ENCODE data around the gene SLC8A1. TPM values are rescaled to one million over a fixed set of nuclear protein-coding genes. Genes with fewer than 3 reads are reported as not detected.

Gene SLC8A1
- total and polyA plus RNA-seq, 3 donors from 2014 or later: 1.4 to 3.6 (median 3.2) TPM

- Histone ChIP-seq H3K4me3 (no peak overlapping the region), H3K27ac (no peak overlapping the region), H3K9me3 (no peaks in the 10 kb centered on the region), H3K27me3 (no peaks in the 10 kb centered on the region), H3K4me1 (no peaks in the 10 kb centered on the region), H3K36me3 (ENCODE audit: low read depth, missing control alignments) (no peaks in the 10 kb centered on the region)
- WGBS, 2 donors: 56 to 69% methylated on average over 4 of the region's 4 CpGs
- intact Hi-C loops (cut with DNase I; ENCODE audit: low total_unique reads): no loop called here
- DNase-seq: peak; percentile 31
- TF ChIP-seq, protein P1, sequence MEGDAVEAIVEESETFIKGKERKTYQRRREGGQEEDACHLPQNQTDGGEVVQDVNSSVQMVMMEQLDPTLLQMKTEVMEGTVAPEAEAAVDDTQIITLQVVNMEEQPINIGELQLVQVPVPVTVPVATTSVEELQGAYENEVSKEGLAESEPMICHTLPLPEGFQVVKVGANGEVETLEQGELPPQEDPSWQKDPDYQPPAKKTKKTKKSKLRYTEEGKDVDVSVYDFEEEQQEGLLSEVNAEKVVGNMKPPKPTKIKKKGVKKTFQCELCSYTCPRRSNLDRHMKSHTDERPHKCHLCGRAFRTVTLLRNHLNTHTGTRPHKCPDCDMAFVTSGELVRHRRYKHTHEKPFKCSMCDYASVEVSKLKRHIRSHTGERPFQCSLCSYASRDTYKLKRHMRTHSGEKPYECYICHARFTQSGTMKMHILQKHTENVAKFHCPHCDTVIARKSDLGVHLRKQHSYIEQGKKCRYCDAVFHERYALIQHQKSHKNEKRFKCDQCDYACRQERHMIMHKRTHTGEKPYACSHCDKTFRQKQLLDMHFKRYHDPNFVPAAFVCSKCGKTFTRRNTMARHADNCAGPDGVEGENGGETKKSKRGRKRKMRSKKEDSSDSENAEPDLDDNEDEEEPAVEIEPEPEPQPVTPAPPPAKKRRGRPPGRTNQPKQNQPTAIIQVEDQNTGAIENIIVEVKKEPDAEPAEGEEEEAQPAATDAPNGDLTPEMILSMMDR (IDR thresholded peaks at IDR 0.05): no peak
- no peak for TF ChIP-seq POLR2A (IDR thresholded peaks at IDR 0.05)
Measured at GRCh38 chr2:40165509-40165844, 286.4 kb downstream of the SLC8A1 start.

DNA sequence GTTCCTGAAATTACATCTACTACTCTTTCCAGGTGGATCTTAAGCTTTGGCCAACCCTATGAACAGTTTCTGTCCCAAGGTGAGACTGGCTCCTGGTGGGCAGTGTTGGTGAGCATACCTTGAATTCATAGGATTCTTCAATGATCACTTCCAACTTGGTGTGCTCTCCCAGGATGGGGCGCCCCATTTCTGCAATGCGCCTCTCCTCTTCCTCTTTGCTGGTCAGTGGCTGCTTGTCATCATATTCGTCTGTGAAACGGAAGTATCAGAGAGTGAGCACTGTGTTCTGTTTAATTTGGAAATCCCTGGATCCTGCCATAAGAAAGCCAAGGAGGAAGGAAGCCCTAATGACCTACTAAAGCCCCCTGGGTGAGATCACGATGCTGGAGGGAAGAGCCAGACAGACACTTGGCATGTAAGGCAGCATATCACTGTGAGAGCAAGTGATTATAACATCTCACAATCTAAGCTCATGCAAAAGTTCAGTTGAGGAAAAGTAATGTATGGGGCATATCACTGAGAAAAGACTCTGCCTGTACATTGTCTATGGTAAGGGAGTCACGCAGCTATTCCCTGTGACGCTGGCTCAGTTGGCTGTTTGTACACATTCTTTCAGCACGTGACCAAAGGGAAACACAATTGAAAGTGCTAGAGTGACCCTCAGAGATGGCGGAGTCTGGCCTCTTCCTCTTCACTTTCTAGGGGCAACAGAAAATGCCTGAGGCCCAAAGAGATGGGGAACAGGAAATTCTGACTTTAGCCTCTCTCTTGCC is 287.0 kb downstream of the SLC8A1 start:
- H3K9me3 ChIP-seq: no peaks in the 10 kb centered on the region
- intact Hi-C loops (cut with DNase I; ENCODE audit: low total_unique reads): no loop called here
- TF ChIP-seq, protein P1 (IDR thresholded peaks at IDR 0.05): no peak
- TF ChIP-seq POLR2A (IDR thresholded peaks at IDR 0.05): no peak
- H3K4me1 ChIP-seq: no peaks in the 10 kb centered on the region
- no peak overlapping the region for H3K4me3 ChIP-seq
- no peaks in the 10 kb centered on the region for H3K27me3 ChIP-seq
- peak; percentile 47 for DNase-seq
- H3K36me3 ChIP-seq (ENCODE audit: low read depth, missing control alignments): no peaks in the 10 kb centered on the region
- 72 to 74% methylated on average over 9 of the region's 9 CpGs for WGBS, 2 donors
- H3K27ac ChIP-seq: no peak overlapping the region

- TF ChIP-seq, protein P1 (IDR thresholded peaks at IDR 0.05): no peak
- TF ChIP-seq POLR2A (IDR thresholded peaks at IDR 0.05): no peak
- no peaks in the 10 kb centered on the region for H3K27me3 ChIP-seq
- H3K9me3 ChIP-seq: no peaks in the 10 kb centered on the region
- 83% methylated on average over 1 of the region's 1 CpG for WGBS, 2 donors
- no peaks in the 10 kb centered on the region for H3K36me3 ChIP-seq (ENCODE audit: low read depth, missing control alignments)
- no peak overlapping the region for H3K27ac ChIP-seq
- no peak for DNase-seq
- H3K4me1 ChIP-seq: no peaks in the 10 kb centered on the region
- intact Hi-C loops (cut with DNase I; ENCODE audit: low total_unique reads): no loop called here
- no peak overlapping the region for H3K4me3 ChIP-seq
Measured at GRCh38 chr2:40161986-40162385, 289.9 kb downstream of the SLC8A1 start.

- DNase-seq: no peak
- Histone ChIP-seq H3K27ac (no peak overlapping the region), H3K9me3 (no peaks in the 10 kb centered on the region), H3K27me3 (no peaks in the 10 kb centered on the region), H3K4me1 (no peaks in the 10 kb centered on the region), H3K36me3 (ENCODE audit: low read depth, missing control alignments) (no peaks in the 10 kb centered on the region), H3K4me3 (no peak overlapping the region)
- intact Hi-C loops (cut with DNase I; ENCODE audit: low total_unique reads): no loop called here
- TF ChIP-seq, protein P1 (IDR thresholded peaks at IDR 0.05): no peak
- TF ChIP-seq POLR2A (IDR thresholded peaks at IDR 0.05): no peak
- WGBS, 2 donors: 88 to 89% methylated on average over 2 of the region's 2 CpGs
Measured at GRCh38 chr2:40160751-40161218, 291.1 kb downstream of the SLC8A1 start.

DNA sequence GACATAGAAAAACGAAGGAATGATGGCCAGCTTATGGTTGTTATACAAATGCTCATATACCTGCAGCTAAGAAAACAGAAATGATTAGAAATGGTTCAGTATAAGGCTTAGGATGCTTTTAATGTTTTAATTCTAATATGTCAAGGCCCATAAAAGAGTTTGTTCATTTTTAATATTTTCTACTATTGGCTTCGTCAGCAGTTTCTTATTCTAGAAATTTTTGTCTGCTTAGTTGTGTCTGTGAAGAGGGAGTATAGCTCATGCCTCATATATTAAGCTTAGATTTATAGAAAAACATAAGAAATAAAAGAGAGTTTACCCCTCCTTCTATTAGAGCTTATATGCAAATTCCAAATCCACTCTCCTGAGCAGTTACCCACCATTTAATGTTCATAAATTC is 292.6 kb downstream of the SLC8A1 start:
- TF ChIP-seq, protein P1 (IDR thresholded peaks at IDR 0.05): no peak
- no peak for TF ChIP-seq POLR2A (IDR thresholded peaks at IDR 0.05)
- Histone ChIP-seq H3K36me3 (ENCODE audit: low read depth, missing control alignments) (no peaks in the 10 kb centered on the region), H3K4me3 (no peak overlapping the region), H3K27me3 (no peaks in the 10 kb centered on the region), H3K27ac (no peak overlapping the region), H3K9me3 (no peaks in the 10 kb centered on the region), H3K4me1 (no peaks in the 10 kb centered on the region)
- WGBS, 2 donors: 93 to 97% methylated on average over 2 of the region's 2 CpGs
- DNase-seq: no peak
- intact Hi-C loops (cut with DNase I; ENCODE audit: low total_unique reads): no loop called here

All from testis (tissue), 3 donors.